CD4-positive, alpha-beta T cell (primary cell): Measurements from ENCODE around the gene IL22. TPM values are rescaled to one million over a fixed set of nuclear protein-coding genes. Genes with fewer than 3 reads are reported as not detected.

Experiments used
- ATAC-seq: fragments of 200-7000 bp; cut with Tn5 transposase; one replicate; pipeline ENCODE4 v1.10.0; 2022; ENCODE audit warnings: mild to moderate bottlenecking; ENCODE audit not compliant: poor library complexity
- CTCF ChIA-PET: fragments of 350-600 bp; sonication (Branson Sonifier 250); formaldehyde crosslinking; loops from one replicate; lab custom pipeline; 2021; ENCODE audit warnings: antibody characterized with exemption, inconsistent platforms; lab: Charles Lee
- POLR2A ChIA-PET: fragments of 350-600 bp; sonication (Branson Sonifier 250); formaldehyde crosslinking; loops from one replicate; lab custom pipeline; 2021; ENCODE audit warnings: antibody characterized with exemption, inconsistent platforms; lab: Charles Lee
- DNase-seq, 14 experiments: peaks; one replicate each; pipeline ENCODE4 v3.0.0-alpha.2; 2013 to 2020; ENCODE audit warnings: mixed read lengths in 2 of 14
- H3K27ac ChIP-seq, 2 donors: one replicate each; pipeline versions ENCODE4 v1.5.1 to v1.7.0; 2013; ENCODE audit warnings: low read length in 2 of 2, low read depth in 1 of 2, mild to moderate bottlenecking in 1 of 2
- H3K27me3 ChIP-seq, 2 experiments: 1 replicate in 1 of 2; 2 replicates in 1 of 2; pipeline versions ENCODE4 v1.6.1 to v1.7.0; 2013; ENCODE audit warnings: low read length in 2 of 2, control low read depth in 1 of 2, mild to moderate bottlenecking in 1 of 2, moderate library complexity in 1 of 2; ENCODE audit not compliant: insufficient read depth in 2 of 2, control insufficient read depth in 1 of 2
- H3K36me3 ChIP-seq: one replicate; pipeline ENCODE4 v1.6.1; 2013; ENCODE audit warnings: low read length, control low read depth; ENCODE audit not compliant: insufficient read depth
- H3K4me1 ChIP-seq: one replicate; pipeline ENCODE4 v1.6.1; 2013; ENCODE audit warnings: low read length, control low read depth; ENCODE audit not compliant: insufficient read depth
- H3K4me3 ChIP-seq: one replicate; pipeline ENCODE4 v1.5.1; 2013; ENCODE audit warnings: mild to moderate bottlenecking, low read length, moderate library complexity
- H3K9me3 ChIP-seq, 2 experiments: 1 replicate in 1 of 2; 2 replicates in 1 of 2; pipeline versions ENCODE4 v1.6.1 to v1.7.0; 2013; ENCODE audit warnings: low read length in 2 of 2, mild to moderate bottlenecking in 2 of 2, control low read depth in 1 of 2, moderate library complexity in 1 of 2; ENCODE audit not compliant: control insufficient read depth in 1 of 2, insufficient read depth in 1 of 2
- H3K27ac Mint-ChIP-seq: one replicate; pipeline ENCODE4 v1.8.0; 2020; ENCODE audit warnings: mixed read lengths
- H3K27me3 Mint-ChIP-seq: one replicate; pipeline ENCODE4 v1.8.0; 2021; ENCODE audit warnings: mixed read lengths
- H3K36me3 Mint-ChIP-seq: one replicate; pipeline ENCODE4 v1.8.0; 2021; ENCODE audit warnings: low read depth, mixed read lengths
- H3K4me1 Mint-ChIP-seq: one replicate; pipeline ENCODE4 v1.8.0; 2021; ENCODE audit warnings: low read depth, mixed read lengths
- H3K4me3 Mint-ChIP-seq: one replicate; pipeline ENCODE4 v1.8.0; 2020; ENCODE audit warnings: mild to moderate bottlenecking, mixed read lengths
- H3K9me3 Mint-ChIP-seq: one replicate; pipeline ENCODE4 v1.8.0; 2020; ENCODE audit warnings: mixed read lengths
- intact Hi-C, 2 experiments: fragments of 100-400 bp; cut with DNase I in 1 of 2; cut with micrococcal nuclease in 1 of 2; formaldehyde crosslinking; loops; one replicate each; pipeline versions ENCODE4 v1.15.1 to v1.9.0; 2023 to 2025; cut with DNase I, micrococcal nuclease
- total RNA-seq, 174 experiments: library from RNA in 2 of 174; stranded (reverse) in 2 of 174; gene quantifications; one replicate each; pipeline ENCODE4 v1.2.3 and lab custom pipeline; 2021 to 2026
- TF ChIP-seq, protein P1 (sequence below): fragments of 200-600 bp; IDR thresholded peaks from one replicate; pipeline ENCODE4 v1.8.0; 2022; ENCODE audit warnings: antibody characterized with exemption, mild to moderate bottlenecking

The IL22 gene
- total RNA-seq, 2 experiments from 2014 or later = not detected

DNA sequence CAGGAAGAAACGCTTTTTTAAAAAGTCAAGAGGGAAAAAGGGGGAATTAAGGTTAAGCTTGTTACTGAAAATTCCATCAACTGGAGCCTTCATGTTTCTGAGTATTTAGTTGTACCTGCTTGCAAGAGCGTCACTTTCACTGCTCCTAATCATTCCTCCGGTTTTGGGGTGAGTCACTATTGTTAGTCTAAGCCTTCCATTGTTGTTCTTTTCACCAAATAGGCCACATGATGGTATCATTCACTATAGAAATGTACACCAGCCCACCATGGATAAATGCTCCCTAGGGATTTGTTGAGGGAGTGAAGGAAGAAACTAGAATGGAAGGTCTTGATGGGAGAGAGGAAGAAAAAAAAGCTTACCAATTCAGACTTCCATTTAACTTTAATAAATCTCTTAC is 3.0 kb downstream of the IL22 start:
- Histone ChIP-seq H3K4me1 (no peaks in the 10 kb centered on the region), H3K4me3 (no peak overlapping the region), H3K27ac (no peak overlapping the region), H3K9me3 (no peaks in the 10 kb centered on the region), H3K36me3 (no peaks in the 10 kb centered on the region), H3K27me3 (no peaks in the 10 kb centered on the region)
- no peak overlapping the region for H3K27ac Mint-ChIP-seq
- no peak overlapping the region for H3K4me3 Mint-ChIP-seq
- intact Hi-C loops = no loop called here
- H3K4me1 Mint-ChIP-seq = no peaks in the 10 kb centered on the region
- no peaks in the 10 kb centered on the region for H3K27me3 Mint-ChIP-seq
- ChIA-PET POLR2A (no interaction called here), CTCF (interaction anchor here (1.4 kb wide), 1 partner anchor 9 kb away, joined by 3 read pairs; no protein-coding TSS in a partner anchor)
- no peaks in the 10 kb centered on the region for H3K36me3 Mint-ChIP-seq
- H3K9me3 Mint-ChIP-seq = no peaks in the 10 kb centered on the region
- ATAC-seq = no peak
- TF ChIP-seq, protein P1, sequence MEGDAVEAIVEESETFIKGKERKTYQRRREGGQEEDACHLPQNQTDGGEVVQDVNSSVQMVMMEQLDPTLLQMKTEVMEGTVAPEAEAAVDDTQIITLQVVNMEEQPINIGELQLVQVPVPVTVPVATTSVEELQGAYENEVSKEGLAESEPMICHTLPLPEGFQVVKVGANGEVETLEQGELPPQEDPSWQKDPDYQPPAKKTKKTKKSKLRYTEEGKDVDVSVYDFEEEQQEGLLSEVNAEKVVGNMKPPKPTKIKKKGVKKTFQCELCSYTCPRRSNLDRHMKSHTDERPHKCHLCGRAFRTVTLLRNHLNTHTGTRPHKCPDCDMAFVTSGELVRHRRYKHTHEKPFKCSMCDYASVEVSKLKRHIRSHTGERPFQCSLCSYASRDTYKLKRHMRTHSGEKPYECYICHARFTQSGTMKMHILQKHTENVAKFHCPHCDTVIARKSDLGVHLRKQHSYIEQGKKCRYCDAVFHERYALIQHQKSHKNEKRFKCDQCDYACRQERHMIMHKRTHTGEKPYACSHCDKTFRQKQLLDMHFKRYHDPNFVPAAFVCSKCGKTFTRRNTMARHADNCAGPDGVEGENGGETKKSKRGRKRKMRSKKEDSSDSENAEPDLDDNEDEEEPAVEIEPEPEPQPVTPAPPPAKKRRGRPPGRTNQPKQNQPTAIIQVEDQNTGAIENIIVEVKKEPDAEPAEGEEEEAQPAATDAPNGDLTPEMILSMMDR = no peak
- DNase-seq = no peak

- H3K4me1 Mint-ChIP-seq = no peaks in the 10 kb centered on the region
- Histone ChIP-seq H3K27me3 (no peaks in the 10 kb centered on the region), H3K36me3 (no peaks in the 10 kb centered on the region), H3K4me3 (no peak overlapping the region), H3K9me3 (no peaks in the 10 kb centered on the region), H3K27ac (no peak overlapping the region), H3K4me1 (no peaks in the 10 kb centered on the region)
- DNase-seq = no peak
- H3K27me3 Mint-ChIP-seq = no peaks in the 10 kb centered on the region
- H3K36me3 Mint-ChIP-seq = no peaks in the 10 kb centered on the region
- no peak overlapping the region for H3K27ac Mint-ChIP-seq
- intact Hi-C loops = no loop called here
- H3K9me3 Mint-ChIP-seq = no peaks in the 10 kb centered on the region
- ChIA-PET CTCF (no interaction called here), POLR2A (no interaction called here)
- H3K4me3 Mint-ChIP-seq = no peak overlapping the region
- no peak for ATAC-seq
- TF ChIP-seq, protein P1 = no peak
Measured at GRCh38 chr12:68247785-68248184, 5.6 kb downstream of the IL22 start.

- H3K4me3 Mint-ChIP-seq = no peak overlapping the region
- H3K27ac ChIP-seq = no peak overlapping the region
- no peaks in the 10 kb centered on the region for H3K4me1 ChIP-seq
- ChIA-PET POLR2A (no interaction called here), CTCF (no interaction called here)
- H3K27me3 Mint-ChIP-seq = no peaks in the 10 kb centered on the region
- no peaks in the 10 kb centered on the region for H3K27me3 ChIP-seq
- H3K4me1 Mint-ChIP-seq = peaks cover under 1% of the 10 kb centered on the region
- no peak for ATAC-seq
- no peaks in the 10 kb centered on the region for H3K36me3 ChIP-seq
- intact Hi-C loops = no loop called here
- H3K27ac Mint-ChIP-seq = no peak overlapping the region
- H3K36me3 Mint-ChIP-seq = no peaks in the 10 kb centered on the region
- TF ChIP-seq, protein P1 = no peak
- H3K9me3 ChIP-seq = no peaks in the 10 kb centered on the region
- no peak for DNase-seq
- H3K4me3 ChIP-seq = no peak overlapping the region
- H3K9me3 Mint-ChIP-seq = no peaks in the 10 kb centered on the region
Measured at GRCh38 chr12:68246350-68246749, 7.1 kb downstream of the IL22 start.
